PC-9 (cell line): ENCODE results near the gene C9orf152.

Experiments
- CTCF ChIP-seq: fragments of 200-600 bp; sonication (generic); conservative IDR thresholded peaks from 2 replicates; pipeline ENCODE4 v1.6.1; 2017; ENCODE audit warnings: mixed run types, antibody characterized with exemption, mild to moderate bottlenecking, moderate library complexity
- EZH2 ChIP-seq: fragments of 200-600 bp; sonication (generic); IDR thresholded peaks from 2 replicates; pipeline ENCODE4 v1.8.0; 2017; ENCODE audit warnings: antibody characterized with exemption, low read depth

- no peak for TF ChIP-seq CTCF
- TF ChIP-seq EZH2: no peak
Observed at GRCh38 chr9:110168486-110168885, 39.5 kb downstream of the C9orf152 start.
